HG03460 (cell line): ENCODE measurements around the gene ZNF536.
"Not testable (repeated sequence)": the region's sequence is repeated elsewhere in the genome, so short reads cannot be mapped to it uniquely, and the experiment has no call there.

ENCODE experiments used
- ATAC-seq: cut with Tn5 transposase; IDR thresholded peaks from one replicate; pipeline ENCODE4 v1.9.1; 2021; ENCODE audit not compliant: unreplicated experiment

Gene ZNF536

DNA sequence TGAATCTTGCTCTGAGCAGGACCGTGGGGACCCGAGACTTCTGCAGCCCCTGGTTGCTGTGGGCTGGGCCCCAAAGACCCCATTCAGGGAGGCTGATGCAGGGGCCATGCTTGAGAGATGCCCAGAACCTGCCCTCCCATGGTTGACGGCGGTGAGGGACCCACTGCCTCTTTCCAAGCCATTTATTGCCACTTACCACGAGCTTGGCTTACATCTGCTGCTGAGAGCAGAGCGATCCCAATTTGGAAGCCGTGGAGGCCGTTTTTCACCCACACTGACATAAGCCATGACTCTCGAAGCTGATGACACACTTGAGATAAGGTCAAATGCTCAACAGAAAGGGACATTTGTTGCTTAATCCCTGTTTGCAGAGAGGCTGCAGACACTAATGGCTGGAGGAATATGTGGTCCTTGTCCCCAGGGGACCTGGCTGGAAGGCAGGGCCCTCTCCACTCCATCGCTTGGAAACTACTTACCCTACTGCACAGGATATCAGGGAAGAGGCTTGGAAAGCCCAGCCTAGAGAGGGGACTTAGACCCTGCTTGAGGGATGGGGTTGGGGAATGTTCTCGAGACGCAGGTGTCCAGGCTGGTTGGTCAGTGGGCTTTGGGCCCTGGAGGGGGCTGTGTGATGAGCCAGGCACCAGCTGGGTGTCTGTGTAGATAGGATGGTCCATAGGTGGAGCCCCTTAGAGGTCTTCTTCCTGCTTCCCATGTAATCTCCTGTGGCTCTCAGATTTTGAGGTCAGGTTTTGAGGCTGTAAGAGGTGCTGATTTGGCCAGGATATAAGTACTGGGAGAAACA, 15.3 kb downstream of the ZNF536 start:
- ATAC-seq: no peak

- ATAC-seq: no peak
These were observed 16.1 kb downstream of the ZNF536 start for GRCh38 chr19:30388327-30388726.

- no peak for ATAC-seq
These were observed 16.6 kb downstream of the ZNF536 start for GRCh38 chr19:30388819-30389218.

DNA sequence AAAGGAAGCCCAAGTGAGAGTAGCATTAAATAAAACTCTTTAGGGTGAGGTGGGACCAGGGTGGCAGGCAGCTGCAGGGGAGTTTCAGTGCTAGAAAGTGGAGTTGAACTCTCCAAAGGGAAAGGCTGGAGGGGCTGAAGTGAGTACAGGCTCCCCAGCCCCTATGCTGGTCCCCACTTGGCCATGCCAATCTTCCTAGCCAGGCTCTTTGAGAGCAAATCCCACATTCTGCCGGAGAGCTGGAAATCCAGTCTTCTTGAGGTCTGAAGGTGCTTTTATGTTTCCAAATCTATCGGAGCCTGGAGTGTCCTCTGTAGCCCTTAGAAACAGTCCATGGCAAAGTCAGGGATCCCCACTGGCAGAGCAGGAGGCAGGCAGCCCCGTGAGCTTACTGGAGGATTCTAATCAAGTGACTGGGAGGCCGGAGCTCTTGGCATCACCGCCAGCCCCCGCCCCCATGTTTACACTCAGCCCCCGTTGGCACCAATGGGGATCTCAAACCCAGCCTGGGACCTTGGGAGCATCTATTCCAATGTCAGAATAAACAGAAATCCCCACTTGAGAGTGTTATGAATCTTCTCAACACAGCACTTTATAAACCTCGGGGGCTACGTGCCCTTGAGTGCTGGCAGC, 18.3 kb downstream of the ZNF536 start:
- ATAC-seq: no peak

DNA sequence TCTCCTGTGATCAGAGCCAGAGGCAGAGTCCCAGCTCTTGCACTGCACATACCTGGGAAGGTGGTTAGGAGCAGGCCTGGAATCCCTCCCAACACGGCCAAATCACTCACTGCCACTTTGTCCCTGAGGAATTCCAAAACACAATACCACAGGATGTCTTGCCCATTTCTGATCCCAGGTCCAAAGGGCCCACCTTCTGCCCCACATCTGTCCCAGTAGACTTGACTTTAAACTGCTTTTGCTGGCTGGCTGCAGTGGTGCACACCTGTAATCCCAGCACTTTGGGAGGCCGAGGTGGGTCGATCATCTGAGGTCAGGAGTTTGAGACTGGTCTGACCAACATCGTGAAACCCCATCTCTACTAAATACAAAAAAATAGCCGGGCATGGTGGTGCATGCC, 18.9 kb downstream of the ZNF536 start:
- ATAC-seq: no peak

DNA sequence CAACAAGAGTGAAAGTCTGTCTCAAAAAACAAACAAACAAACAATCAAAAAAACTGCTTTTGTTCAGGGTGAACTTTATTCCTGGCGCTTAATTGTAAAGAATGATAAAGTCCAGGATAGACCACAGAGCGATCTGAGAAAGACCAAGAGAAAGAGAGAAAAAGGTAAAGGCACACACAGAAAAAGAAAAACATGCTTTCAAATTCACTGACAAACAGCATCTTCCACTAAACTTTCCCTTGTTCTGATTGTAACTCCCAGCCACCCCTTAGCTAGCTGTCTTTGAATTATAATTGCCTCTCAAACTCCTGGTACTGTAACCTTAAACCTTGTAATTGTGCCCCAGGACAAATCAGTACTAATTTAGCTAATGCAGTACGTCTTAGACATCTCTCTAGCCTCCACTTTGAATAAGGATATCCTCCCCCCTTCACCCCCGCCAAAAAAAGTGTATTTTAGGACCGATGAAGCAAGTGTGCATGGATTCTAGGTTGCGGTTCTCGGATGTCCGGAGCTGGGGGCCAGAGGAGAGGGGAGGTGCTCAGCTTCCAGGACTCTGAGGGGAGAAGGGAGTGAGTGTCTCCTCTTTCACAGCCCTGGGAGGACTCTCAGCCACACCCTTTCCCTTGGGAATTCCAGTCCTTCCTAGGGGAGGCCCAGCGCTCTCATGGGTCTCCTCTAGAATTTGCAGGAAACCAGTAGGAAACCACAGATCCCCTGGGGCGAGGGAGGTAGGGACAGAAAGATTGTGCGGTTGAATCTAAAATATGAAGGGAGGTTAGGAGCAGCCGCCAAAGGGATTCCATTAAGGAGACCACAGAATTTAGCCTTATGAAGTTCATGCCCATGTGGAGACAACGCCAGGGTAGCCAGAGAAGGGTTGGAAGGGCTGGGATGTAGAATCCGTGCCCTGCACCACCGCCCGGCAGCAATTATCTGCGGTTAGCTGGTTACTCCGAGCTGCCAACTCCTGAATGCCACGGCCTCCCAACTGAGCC, 19.7 kb downstream of the ZNF536 start:
- no peak for ATAC-seq

GRCh38 chr19:30393046-30393445, 20.9 kb downstream of the ZNF536 start:
- ATAC-seq: no peak

- ATAC-seq: no peak
These were observed 21.7 kb downstream of the ZNF536 start for GRCh38 chr19:30393729-30394480.

GRCh38 chr19:30394481-30395151, 22.4 kb downstream of the ZNF536 start:
- ATAC-seq: no peak

GRCh38 chr19:30395283-30395682, 23.1 kb downstream of the ZNF536 start:
- ATAC-seq: no peak

GRCh38 chr19:30398539-30398938, 26.4 kb downstream of the ZNF536 start:
- ATAC-seq: not testable (repeated sequence)

DNA sequence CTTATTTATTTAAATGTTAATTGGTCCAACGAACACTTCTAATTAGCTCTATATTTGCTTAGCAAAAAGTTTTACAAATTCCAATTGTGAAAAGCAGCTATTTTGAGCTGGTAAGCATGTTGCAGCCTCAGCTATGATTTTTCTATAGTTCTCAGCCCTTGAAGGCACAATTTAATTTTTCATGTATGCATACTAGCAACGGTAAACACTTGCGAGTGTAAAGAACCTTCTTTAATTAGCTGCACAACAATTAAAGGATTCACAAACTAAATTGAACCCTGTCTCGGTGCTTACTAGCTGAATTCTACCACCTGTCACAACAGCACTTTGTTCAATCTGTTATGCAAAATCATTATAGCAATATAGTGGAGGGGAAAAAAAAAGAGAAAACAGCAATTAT, 29.8 kb downstream of the ZNF536 start:
- ATAC-seq: no peak

GRCh38 chr19:30402436-30403202, 30.4 kb downstream of the ZNF536 start:
- ATAC-seq: no peak

- no peak for ATAC-seq
These were observed 31.2 kb downstream of the ZNF536 start for GRCh38 chr19:30403203-30403985.

- ATAC-seq: no peak
These were observed 34.3 kb downstream of the ZNF536 start for GRCh38 chr19:30406220-30407067.

- no peak for ATAC-seq
These were observed 35.0 kb downstream of the ZNF536 start for GRCh38 chr19:30407068-30407709.

GRCh38 chr19:30408734-30409301, 36.6 kb downstream of the ZNF536 start:
- ATAC-seq: no peak
